Activated CD8-positive, alpha-beta T cell treated with anti-CD3 and anti-CD28 coated beads, Interleukin-2, amount 10 ng/mL, durations not matched to agents 7 days and 5 days (primary cell): ENCODE data around the gene TACC2. TPM values are rescaled to one million over a fixed set of nuclear protein-coding genes. Genes with fewer than 3 reads are reported as not detected.

Experiments used
- ATAC-seq: fragments of 150-1000 bp; cut with Tn5 transposase; one replicate; pipeline ENCODE4 v1.10.0; 2021; ENCODE audit warnings: moderate library complexity
- CTCF ChIA-PET: fragments of 350-600 bp; sonication (Branson Sonifier 250); formaldehyde crosslinking; loops from one replicate; lab custom pipeline; 2021; ENCODE audit warnings: antibody characterized with exemption; lab: Charles Lee
- POLR2A ChIA-PET: fragments of 350-600 bp; sonication (Branson Sonifier 250); formaldehyde crosslinking; loops from one replicate; lab custom pipeline; 2021; ENCODE audit warnings: antibody characterized with exemption; lab: Charles Lee
- DNase-seq: peaks from one replicate; pipeline ENCODE4 v3.0.0-alpha.2; 2020
- H3K27ac Mint-ChIP-seq: one replicate; pipeline ENCODE4 v1.8.0; 2021; ENCODE audit warnings: mild to moderate bottlenecking, mixed read lengths
- H3K27me3 Mint-ChIP-seq: one replicate; pipeline ENCODE4 v1.8.0; 2021; ENCODE audit warnings: low read depth, mixed read lengths
- H3K36me3 Mint-ChIP-seq: one replicate; pipeline ENCODE4 v1.8.0; 2021; ENCODE audit warnings: low read depth, mixed read lengths
- H3K4me1 Mint-ChIP-seq: one replicate; pipeline ENCODE4 v1.8.0; 2021; ENCODE audit warnings: low read depth, mixed read lengths
- H3K4me3 Mint-ChIP-seq: one replicate; pipeline ENCODE4 v1.8.0; 2021; ENCODE audit warnings: mild to moderate bottlenecking, mixed read lengths
- H3K9me3 Mint-ChIP-seq: one replicate; pipeline ENCODE4 v1.8.0; 2022; ENCODE audit warnings: mixed read lengths; ENCODE audit not compliant: insufficient read depth
- total RNA-seq, 2 experiments: library from RNA; stranded (reverse); gene quantifications; one replicate each; pipeline ENCODE4 v1.2.3, GENCODE V29; 2021

Gene TACC2
- total RNA-seq, 2 experiments from 2014 or later = not detected

DNA sequence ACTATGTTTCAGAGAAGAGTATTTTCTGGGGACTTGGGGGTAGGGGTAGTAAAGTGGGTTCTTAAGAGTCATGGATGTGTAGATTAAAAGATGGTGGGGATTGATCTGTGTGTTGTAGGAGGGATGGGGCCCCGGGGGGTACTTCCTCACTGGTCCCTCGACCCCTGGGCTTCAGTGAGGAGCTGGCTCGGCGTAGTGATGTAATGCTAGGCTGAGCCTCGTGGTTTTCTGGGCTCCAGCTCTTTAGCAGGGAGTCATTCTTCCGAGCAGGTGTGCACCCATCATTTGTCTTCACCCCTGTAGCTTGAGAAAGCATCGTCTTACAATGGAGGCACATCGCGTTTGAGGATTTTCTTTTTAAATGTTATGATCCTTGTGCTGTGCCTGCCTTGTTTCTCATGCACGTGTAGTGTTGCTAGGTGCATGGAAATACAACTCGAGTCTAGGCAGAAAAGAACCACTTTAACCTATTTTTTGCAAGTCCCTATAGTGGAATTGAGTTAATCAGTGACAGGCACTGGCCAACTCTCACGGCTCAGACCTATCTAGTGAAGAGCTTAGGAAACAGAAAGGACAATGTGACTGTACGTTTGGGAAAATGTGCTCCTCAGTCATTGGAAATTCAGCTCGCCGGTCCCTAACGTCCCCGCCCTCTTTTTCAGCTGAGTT is 176.0 kb downstream of the TACC2 start:
- Mint-ChIP-seq H3K4me1 (peaks cover 5% of the 10 kb centered on the region), H3K27ac (no peak overlapping the region), H3K4me3 (no peak overlapping the region), H3K36me3 (no peaks in the 10 kb centered on the region), H3K27me3 (peaks cover 55% of the 10 kb centered on the region), H3K9me3 (no peaks in the 10 kb centered on the region)
- ATAC-seq (no peak), DNase-seq (no peak)
- CTCF ChIA-PET = no interaction called here
- POLR2A ChIA-PET = no interaction called here

DNA sequence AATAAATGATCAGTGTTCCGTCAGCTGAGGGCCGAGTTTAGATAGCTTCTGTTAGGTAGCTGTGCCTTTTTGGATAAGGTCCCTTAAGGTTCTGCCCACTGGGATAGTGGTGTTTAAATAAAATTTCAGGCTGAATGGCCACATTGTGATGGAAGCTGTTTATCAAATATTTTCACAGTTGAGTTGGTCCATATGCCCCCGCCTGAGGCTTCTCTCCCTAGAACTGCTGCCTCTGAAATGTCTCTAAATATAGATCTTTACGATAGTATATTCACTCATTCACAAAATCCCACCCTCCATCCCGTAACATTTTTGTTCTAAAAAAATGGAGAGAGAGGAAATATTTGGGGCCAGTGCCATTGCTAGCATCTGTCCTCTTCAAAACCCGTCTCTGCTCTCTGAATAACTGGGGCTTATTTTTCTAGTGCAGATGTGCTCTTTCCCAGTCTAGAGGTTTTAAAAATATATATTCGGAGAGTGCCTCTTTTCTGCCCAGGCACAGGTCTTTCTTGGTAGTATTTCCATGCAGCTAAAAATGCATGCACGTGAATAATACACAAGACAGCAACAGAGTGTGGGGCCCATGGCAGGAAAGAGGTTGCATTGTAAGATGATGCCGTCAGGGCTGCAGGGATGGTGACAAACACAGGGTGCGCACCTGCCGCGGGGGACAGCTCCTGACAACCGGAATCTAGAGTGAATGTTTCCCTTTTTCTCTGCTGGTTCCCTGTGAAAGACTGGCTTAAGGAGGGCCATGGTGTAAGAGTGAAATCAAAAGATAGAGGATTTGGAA is 176.7 kb downstream of the TACC2 start:
- CTCF ChIA-PET = no interaction called here
- H3K4me3 Mint-ChIP-seq = no peak overlapping the region
- no peaks in the 10 kb centered on the region for H3K9me3 Mint-ChIP-seq
- ATAC-seq (no peak), DNase-seq (no peak)
- H3K27me3 Mint-ChIP-seq = peaks cover 56% of the 10 kb centered on the region
- POLR2A ChIA-PET = no interaction called here
- peaks cover 5% of the 10 kb centered on the region for H3K4me1 Mint-ChIP-seq
- H3K27ac Mint-ChIP-seq = no peak overlapping the region
- H3K36me3 Mint-ChIP-seq = no peaks in the 10 kb centered on the region

DNA sequence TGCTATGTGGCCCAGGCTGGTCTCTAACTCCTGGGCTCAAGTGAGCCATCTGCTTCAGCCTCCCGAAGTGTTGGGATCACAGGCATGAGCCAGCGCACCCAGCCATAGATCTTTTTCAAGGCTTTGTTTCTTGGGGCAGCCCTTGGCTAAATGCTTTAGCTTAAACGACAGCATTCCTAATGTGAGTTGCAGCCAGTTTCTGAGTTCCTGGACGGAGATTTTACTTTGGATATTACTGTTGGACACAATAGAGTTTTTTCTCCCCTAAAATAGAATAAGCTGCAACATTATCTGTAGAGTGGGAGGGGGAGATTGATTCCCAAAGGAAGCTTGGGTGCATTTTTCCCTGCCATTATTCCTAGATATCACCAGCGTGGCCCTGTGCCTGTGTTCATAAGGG is 179.1 kb downstream of the TACC2 start:
- H3K4me3 Mint-ChIP-seq = no peak overlapping the region
- ChIA-PET CTCF (no interaction called here), POLR2A (no interaction called here)
- DNase-seq (no peak), ATAC-seq (no peak)
- peaks cover 5% of the 10 kb centered on the region for H3K4me1 Mint-ChIP-seq
- H3K36me3 Mint-ChIP-seq = no peaks in the 10 kb centered on the region
- no peaks in the 10 kb centered on the region for H3K9me3 Mint-ChIP-seq
- H3K27me3 Mint-ChIP-seq = peaks cover 34% of the 10 kb centered on the region
- no peak overlapping the region for H3K27ac Mint-ChIP-seq

- ChIA-PET POLR2A (no interaction called here), CTCF (no interaction called here)
- ATAC-seq (no peak), DNase-seq (no peak)
- no peaks in the 10 kb centered on the region for H3K9me3 Mint-ChIP-seq
- H3K4me3 Mint-ChIP-seq = no peak overlapping the region
- H3K4me1 Mint-ChIP-seq = peaks cover 5% of the 10 kb centered on the region
- peaks cover 32% of the 10 kb centered on the region for H3K27me3 Mint-ChIP-seq
- no peaks in the 10 kb centered on the region for H3K36me3 Mint-ChIP-seq
- H3K27ac Mint-ChIP-seq = no peak overlapping the region
Observed at GRCh38 chr10:122168598-122169394, 179.8 kb downstream of the TACC2 start.

GRCh38 chr10:122170802-122171201 is 181.8 kb downstream of the TACC2 start:
- Mint-ChIP-seq H3K27me3 (peaks cover 17% of the 10 kb centered on the region), H3K4me3 (no peak overlapping the region), H3K4me1 (no peaks in the 10 kb centered on the region), H3K36me3 (no peaks in the 10 kb centered on the region), H3K27ac (no peak overlapping the region), H3K9me3 (no peaks in the 10 kb centered on the region)
- ChIA-PET CTCF (no interaction called here), POLR2A (no interaction called here)
- ATAC-seq = no peak
- DNase-seq = no peak

- Mint-ChIP-seq H3K4me3 (no peak overlapping the region), H3K9me3 (no peaks in the 10 kb centered on the region), H3K36me3 (no peaks in the 10 kb centered on the region), H3K27me3 (peaks cover 11% of the 10 kb centered on the region), H3K4me1 (no peaks in the 10 kb centered on the region), H3K27ac (no peak overlapping the region)
- CTCF ChIA-PET = no interaction called here
- POLR2A ChIA-PET = no interaction called here
- ATAC-seq = no peak
- no peak for DNase-seq
Observed at GRCh38 chr10:122171302-122172075, 182.5 kb downstream of the TACC2 start.

GRCh38 chr10:122172361-122173008 is 183.5 kb downstream of the TACC2 start:
- ChIA-PET CTCF (no interaction called here), POLR2A (no interaction called here)
- H3K36me3 Mint-ChIP-seq = no peaks in the 10 kb centered on the region
- no peak overlapping the region for H3K4me3 Mint-ChIP-seq
- H3K27me3 Mint-ChIP-seq = peaks cover 9% of the 10 kb centered on the region
- H3K4me1 Mint-ChIP-seq = no peaks in the 10 kb centered on the region
- H3K9me3 Mint-ChIP-seq = no peaks in the 10 kb centered on the region
- DNase-seq = no peak
- ATAC-seq = no peak
- H3K27ac Mint-ChIP-seq = no peak overlapping the region

DNA sequence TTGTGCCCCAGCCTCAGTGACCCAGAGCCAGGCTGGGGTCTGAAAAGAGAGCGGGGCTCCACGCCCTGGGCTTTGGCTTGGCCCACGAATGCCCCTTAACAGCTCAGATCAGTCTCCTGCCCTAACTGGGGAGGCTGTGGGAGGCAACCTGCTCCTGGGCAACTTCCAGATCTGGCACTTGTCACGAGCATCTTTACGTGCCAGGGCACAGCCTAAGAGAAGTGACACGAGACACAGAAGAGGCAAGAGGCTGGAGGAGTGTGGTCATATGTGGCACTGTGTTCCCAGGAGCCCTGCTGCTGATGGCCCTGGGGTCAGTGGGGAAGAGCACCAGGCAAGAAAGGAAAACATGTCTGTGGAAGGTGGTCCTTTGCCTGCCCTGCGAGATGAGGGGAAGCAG is 184.4 kb downstream of the TACC2 start:
- Mint-ChIP-seq H3K27ac (no peak overlapping the region), H3K27me3 (peaks cover 9% of the 10 kb centered on the region), H3K9me3 (no peaks in the 10 kb centered on the region), H3K4me3 (no peak overlapping the region), H3K36me3 (no peaks in the 10 kb centered on the region), H3K4me1 (no peaks in the 10 kb centered on the region)
- ChIA-PET CTCF (no interaction called here), POLR2A (no interaction called here)
- ATAC-seq (no peak), DNase-seq (no peak)

GRCh38 chr10:122173766-122174435 is 184.9 kb downstream of the TACC2 start:
- POLR2A ChIA-PET = no interaction called here
- Mint-ChIP-seq H3K4me3 (no peak overlapping the region), H3K36me3 (no peaks in the 10 kb centered on the region), H3K27me3 (peaks cover 9% of the 10 kb centered on the region), H3K9me3 (no peaks in the 10 kb centered on the region), H3K4me1 (no peaks in the 10 kb centered on the region), H3K27ac (no peak overlapping the region)
- ATAC-seq = no peak
- no peak for DNase-seq
- CTCF ChIA-PET = no interaction called here

DNA sequence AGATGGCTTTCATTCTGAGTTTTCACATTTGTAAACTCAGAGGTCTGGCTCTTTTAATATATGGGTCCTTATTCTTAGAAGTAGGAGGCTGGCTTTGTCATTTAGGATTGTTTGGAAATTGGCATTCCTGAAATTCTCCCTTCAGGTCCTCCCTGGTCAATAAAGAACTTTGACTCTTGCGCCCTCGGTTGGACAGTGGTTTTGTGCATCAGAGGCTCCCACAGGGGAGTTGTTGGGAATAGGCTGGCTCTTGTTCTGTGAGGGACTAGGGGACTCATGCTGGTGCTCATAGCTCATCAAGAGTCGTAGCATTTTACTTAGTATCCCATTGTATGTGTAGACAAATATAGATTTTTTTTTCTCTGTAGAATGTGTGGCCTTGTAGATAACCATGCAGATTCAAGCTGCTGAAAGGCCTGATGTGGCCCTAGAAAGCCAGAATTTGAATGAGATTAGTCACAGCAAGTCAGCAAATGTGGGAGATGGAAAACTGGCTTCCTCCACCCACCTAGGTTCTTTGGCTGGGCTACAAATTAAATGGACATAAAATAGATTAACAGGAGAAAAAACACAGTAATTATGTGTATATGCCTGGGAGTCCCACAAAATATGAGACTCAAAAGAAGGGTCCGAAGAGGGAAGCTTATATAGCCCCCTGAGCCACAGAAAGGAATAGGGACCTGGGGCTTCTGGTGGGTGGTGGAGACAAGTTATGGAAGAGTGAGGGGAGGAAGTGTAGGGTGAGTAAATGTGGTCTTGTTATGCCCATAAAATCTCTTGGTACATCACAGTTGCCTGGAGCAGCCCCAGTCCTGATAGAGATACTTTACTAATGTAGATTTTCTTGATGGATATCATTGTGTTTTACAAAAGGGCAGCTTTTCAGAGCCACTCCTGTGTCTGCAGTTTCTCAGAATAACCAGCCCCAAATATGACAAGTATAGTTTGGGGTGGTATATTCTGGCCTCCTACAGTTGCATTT is 187.6 kb downstream of the TACC2 start:
- no peaks in the 10 kb centered on the region for H3K4me1 Mint-ChIP-seq
- H3K27ac Mint-ChIP-seq = no peak overlapping the region
- no peak for ATAC-seq

More for the DNA sequence above, 187.6 kb downstream of the TACC2 start:
- Mint-ChIP-seq H3K4me3 (no peak overlapping the region), H3K9me3 (no peaks in the 10 kb centered on the region), H3K27me3 (peaks cover 9% of the 10 kb centered on the region), H3K36me3 (no peaks in the 10 kb centered on the region)
- DNase-seq = no peak
- ChIA-PET POLR2A (no interaction called here), CTCF (no interaction called here)
